ENCODE results near the gene SUCLG1. TPM values are rescaled to one million over a fixed set of nuclear protein-coding genes. Genes with fewer than 3 reads are reported as not detected.
A peak's percentile ranks its signal among the peaks of the same experiment; 100 is the strongest.
"Not testable (repeated sequence)": the region's sequence is repeated elsewhere in the genome, so short reads cannot be mapped to it uniquely, and the experiment has no call there.

The SUCLG1 gene
- total RNA-seq, 1 donor from 2014 or later, result 81.2 TPM

DNA sequence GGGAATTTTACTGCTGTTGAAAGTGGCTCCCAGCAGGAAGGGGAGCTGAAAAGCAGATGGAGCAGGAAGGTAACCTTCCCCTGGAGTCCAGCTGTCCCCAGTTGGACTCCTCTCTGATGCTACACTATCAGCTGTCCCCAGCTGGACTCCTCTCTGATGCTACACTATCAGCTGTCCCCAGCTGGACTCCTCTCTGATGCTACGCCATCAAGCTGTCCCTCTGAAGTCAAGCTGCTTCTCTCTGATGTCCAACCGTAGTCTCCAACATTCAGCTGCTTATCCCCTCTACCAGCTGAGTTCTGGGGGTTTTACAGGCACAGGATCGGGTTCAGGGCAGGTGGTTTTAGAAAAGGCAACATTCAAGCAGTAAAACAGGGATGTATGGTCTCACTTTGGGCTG, 19.8 kb upstream of the SUCLG1 start:
- TF ChIP-seq, protein P1, sequence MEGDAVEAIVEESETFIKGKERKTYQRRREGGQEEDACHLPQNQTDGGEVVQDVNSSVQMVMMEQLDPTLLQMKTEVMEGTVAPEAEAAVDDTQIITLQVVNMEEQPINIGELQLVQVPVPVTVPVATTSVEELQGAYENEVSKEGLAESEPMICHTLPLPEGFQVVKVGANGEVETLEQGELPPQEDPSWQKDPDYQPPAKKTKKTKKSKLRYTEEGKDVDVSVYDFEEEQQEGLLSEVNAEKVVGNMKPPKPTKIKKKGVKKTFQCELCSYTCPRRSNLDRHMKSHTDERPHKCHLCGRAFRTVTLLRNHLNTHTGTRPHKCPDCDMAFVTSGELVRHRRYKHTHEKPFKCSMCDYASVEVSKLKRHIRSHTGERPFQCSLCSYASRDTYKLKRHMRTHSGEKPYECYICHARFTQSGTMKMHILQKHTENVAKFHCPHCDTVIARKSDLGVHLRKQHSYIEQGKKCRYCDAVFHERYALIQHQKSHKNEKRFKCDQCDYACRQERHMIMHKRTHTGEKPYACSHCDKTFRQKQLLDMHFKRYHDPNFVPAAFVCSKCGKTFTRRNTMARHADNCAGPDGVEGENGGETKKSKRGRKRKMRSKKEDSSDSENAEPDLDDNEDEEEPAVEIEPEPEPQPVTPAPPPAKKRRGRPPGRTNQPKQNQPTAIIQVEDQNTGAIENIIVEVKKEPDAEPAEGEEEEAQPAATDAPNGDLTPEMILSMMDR (conservative IDR thresholded peaks at IDR 0.05), result no peak
- Mint-ChIP-seq H3K4me1 (ENCODE audit: unreplicated experiment) (no peaks in the 10 kb centered on the region), H3K27me3 (no peaks in the 10 kb centered on the region), H3K9me3 (peaks cover 11% of the 10 kb centered on the region), H3K4me3 (no peak overlapping the region), H3K27ac (no peak overlapping the region), H3K36me3 (no peaks in the 10 kb centered on the region)
- DNase-seq (ENCODE audit: extremely low spot score, unreplicated experiment), result no peak

DNA sequence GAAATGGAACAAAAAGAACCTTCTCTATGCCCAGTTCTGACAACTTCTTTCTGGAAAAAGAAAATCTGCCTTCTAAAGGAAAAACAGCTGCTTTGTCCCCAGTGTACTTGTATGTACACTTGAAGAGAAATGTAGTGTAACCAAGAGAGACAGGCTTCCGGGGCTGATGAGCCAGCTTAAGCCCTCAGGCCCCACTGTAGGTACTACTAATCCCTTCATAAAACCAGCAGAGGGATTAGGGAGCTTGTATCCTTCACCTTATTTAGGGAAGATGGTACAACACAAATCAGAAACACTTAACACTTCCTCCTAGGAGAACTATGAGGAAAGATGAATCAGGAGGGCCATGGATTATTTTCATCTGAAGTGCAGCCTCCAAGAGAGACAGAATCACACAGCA, 18.8 kb upstream of the SUCLG1 start:
- peaks cover 11% of the 10 kb centered on the region for H3K9me3 Mint-ChIP-seq
- H3K27ac Mint-ChIP-seq, result no peak overlapping the region
- no peak for DNase-seq (ENCODE audit: extremely low spot score, unreplicated experiment)
- H3K4me1 Mint-ChIP-seq (ENCODE audit: unreplicated experiment), result no peaks in the 10 kb centered on the region
- TF ChIP-seq, protein P1 (conservative IDR thresholded peaks at IDR 0.05), result no peak
- H3K4me3 Mint-ChIP-seq, result no peak overlapping the region
- no peaks in the 10 kb centered on the region for H3K36me3 Mint-ChIP-seq
- H3K27me3 Mint-ChIP-seq, result no peaks in the 10 kb centered on the region

DNA sequence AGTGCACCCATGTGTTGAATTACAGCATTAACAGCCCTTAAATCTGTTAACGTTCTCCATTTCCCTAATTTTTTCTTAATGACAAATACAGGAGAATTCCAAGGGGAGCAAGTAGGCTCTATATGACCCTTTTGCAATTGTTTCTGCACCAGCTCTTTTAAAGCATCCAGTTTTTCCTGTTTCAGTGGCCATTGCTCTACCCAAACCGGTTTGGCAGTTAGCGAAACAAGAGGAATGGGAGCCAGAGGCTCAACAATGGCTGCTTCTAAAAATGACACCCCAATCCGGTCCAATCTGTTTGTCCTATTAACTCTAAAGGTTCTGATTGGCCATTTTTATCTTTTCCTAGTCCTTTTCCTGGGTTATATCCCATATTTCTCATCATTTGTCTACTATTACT, 15.1 kb upstream of the SUCLG1 start:
- H3K9me3 Mint-ChIP-seq, result peaks cover 11% of the 10 kb centered on the region
- TF ChIP-seq, protein P1 (conservative IDR thresholded peaks at IDR 0.05), result no peak
- peak overlapping the region; percentile 15 for H3K4me3 Mint-ChIP-seq
- H3K27ac Mint-ChIP-seq, result peak overlapping the region; percentile 11
- no peak for DNase-seq (ENCODE audit: extremely low spot score, unreplicated experiment)
- H3K36me3 Mint-ChIP-seq, result peaks cover 3% of the 10 kb centered on the region
- H3K4me1 Mint-ChIP-seq (ENCODE audit: unreplicated experiment), result no peaks in the 10 kb centered on the region
- no peaks in the 10 kb centered on the region for H3K27me3 Mint-ChIP-seq

DNA sequence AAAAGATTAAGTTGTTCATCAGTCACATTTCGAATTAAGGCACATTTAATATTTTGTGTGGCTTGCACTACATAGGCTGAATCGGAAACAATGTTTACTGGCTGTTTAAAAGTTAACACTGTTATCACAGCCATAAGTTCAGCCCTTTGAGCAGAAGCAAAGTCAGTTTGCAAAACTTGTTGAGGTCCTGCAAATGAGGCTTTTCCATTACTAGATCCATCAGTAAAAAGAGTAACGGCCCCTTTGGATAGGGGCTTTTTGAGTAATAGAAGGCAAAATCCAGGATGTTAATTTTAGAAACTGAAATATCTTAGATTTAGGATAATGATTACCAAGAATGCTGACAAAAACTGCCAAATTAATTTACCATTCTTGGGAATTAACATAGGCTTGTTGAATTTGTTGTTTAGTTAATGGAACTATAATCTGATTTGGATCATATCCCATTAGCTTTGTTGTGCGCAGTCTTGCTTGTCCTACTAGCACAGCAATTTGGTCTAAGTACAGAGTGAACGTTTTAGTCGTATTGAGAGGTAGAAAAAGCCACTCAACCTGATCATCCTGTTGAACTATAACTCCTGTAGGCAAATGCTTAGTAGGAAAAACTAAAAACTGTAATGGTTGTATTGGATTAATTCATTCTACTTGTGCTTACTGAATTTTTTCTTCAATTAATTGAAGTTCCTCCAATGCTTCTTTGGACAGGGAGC, 13.9 kb upstream of the SUCLG1 start:
- H3K9me3 Mint-ChIP-seq, result peaks cover 11% of the 10 kb centered on the region
- no peak for DNase-seq (ENCODE audit: extremely low spot score, unreplicated experiment)
- H3K27ac Mint-ChIP-seq, result no peak overlapping the region
- no peak overlapping the region for H3K4me3 Mint-ChIP-seq
- TF ChIP-seq, protein P1 (conservative IDR thresholded peaks at IDR 0.05), result no peak
- peaks cover 3% of the 10 kb centered on the region for H3K36me3 Mint-ChIP-seq
- no peaks in the 10 kb centered on the region for H3K4me1 Mint-ChIP-seq (ENCODE audit: unreplicated experiment)
- H3K27me3 Mint-ChIP-seq, result no peaks in the 10 kb centered on the region

DNA sequence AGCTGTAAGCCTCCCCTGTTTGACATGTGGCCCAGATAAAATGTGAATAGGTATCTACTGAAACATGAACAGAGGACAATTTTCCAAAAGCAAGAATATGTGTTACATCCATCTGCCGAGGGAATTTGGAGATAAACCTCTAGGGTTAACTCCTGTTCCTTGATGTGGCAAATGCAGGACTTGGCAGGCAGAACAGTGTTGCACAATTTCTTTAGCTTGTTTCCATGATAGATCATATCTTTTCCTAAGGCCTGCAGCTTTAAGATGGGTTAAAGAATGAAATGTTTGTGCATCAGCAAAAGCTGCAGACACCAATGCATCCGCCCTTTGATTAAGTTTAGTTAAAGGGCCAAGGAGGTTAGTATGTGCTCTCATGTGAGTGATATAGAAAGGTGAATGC, 13.3 kb upstream of the SUCLG1 start:
- H3K27me3 Mint-ChIP-seq; H3K9me3 Mint-ChIP-seq; DNase-seq (ENCODE audit: extremely low spot score, unreplicated experiment); H3K4me1 Mint-ChIP-seq (ENCODE audit: unreplicated experiment); H3K4me3 Mint-ChIP-seq; H3K27ac Mint-ChIP-seq; H3K36me3 Mint-ChIP-seq: not testable (repeated sequence)

DNA sequence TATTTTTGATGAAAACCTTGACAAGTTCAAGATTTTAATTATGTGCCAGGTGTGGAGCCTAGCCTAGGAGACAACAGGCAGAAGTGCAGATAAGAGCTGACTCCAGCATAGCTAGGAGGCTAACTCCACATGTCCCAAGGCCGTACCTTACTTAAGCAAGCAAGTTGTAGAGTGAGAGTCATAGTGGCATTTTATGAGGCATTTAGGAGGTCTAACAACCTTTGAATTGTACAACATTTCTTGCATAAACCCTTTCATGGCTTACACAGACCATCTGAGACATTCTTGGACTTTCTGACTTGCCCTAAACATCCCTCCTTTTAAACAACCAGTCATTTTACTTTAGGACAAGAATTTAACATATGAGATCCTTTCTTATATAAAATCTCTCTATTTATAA, 8.3 kb upstream of the SUCLG1 start:
- Mint-ChIP-seq H3K27me3 (no peaks in the 10 kb centered on the region), H3K27ac (no peak overlapping the region), H3K4me3 (no peak overlapping the region), H3K36me3 (peaks cover 6% of the 10 kb centered on the region), H3K4me1 (ENCODE audit: unreplicated experiment) (peaks cover 5% of the 10 kb centered on the region), H3K9me3 (peaks cover 4% of the 10 kb centered on the region)
- no peak for DNase-seq (ENCODE audit: extremely low spot score, unreplicated experiment)
- TF ChIP-seq, protein P1 (conservative IDR thresholded peaks at IDR 0.05), result no peak
